H9 (cell line): Measurements from ENCODE around the gene ENC1. TPM values are rescaled to one million over a fixed set of nuclear protein-coding genes. Genes with fewer than 3 reads are reported as not detected.

ENCODE experiments used
- DNase-seq: peaks from one replicate; pipeline ENCODE4 v3.0.0-alpha.2; 2017
- H2AFZ ChIP-seq: one replicate; pipeline ENCODE4 v1.6.1; 2013; ENCODE audit warnings: mild to moderate bottlenecking, low read length, control low read depth, moderate library complexity
- H2AK5ac ChIP-seq: 2 replicates; pipeline ENCODE4 v1.6.1; 2013; ENCODE audit warnings: low read length, control low read depth, mixed read lengths; ENCODE audit not compliant: insufficient read length
- H2BK120ac ChIP-seq: one replicate; pipeline ENCODE4 v1.6.1; 2013; ENCODE audit warnings: low read depth, mild to moderate bottlenecking, low read length, control low read depth, inconsistent platforms; ENCODE audit not compliant: poor library complexity, severe bottlenecking
- H2BK12ac ChIP-seq: 2 replicates; pipeline ENCODE4 v1.6.1; 2013; ENCODE audit warnings: low read length, control low read depth, mixed read lengths, low read depth; ENCODE audit not compliant: insufficient read length
- H2BK15ac ChIP-seq: 2 replicates; pipeline ENCODE4 v1.6.1; 2013; ENCODE audit warnings: low read depth, low read length, control low read depth
- H2BK20ac ChIP-seq: one replicate; pipeline ENCODE4 v1.6.1; 2013; ENCODE audit warnings: low read depth, mild to moderate bottlenecking, low read length, control low read depth, inconsistent platforms; ENCODE audit not compliant: poor library complexity, severe bottlenecking
- H2BK5ac ChIP-seq: 2 replicates; pipeline ENCODE4 v1.6.1; 2013; ENCODE audit warnings: low read length, control low read depth, mixed read lengths; ENCODE audit not compliant: insufficient read length
- H3K14ac ChIP-seq: 2 replicates; pipeline ENCODE4 v1.6.1; 2013; ENCODE audit warnings: low read length, control low read depth; ENCODE audit not compliant: insufficient read depth
- H3K18ac ChIP-seq: 2 replicates; pipeline ENCODE4 v1.6.1; 2013; ENCODE audit warnings: low read depth, mild to moderate bottlenecking, mixed read lengths, low read length, control low read depth; ENCODE audit not compliant: insufficient read length
- H3K23ac ChIP-seq: 2 replicates; pipeline ENCODE4 v1.6.1; 2013; ENCODE audit warnings: low read length, control low read depth, mixed read lengths, low read depth; ENCODE audit not compliant: insufficient read length
- H3K23me2 ChIP-seq: 2 replicates; pipeline ENCODE4 v1.6.1; 2013; ENCODE audit warnings: low read depth, mild to moderate bottlenecking, mixed read lengths, low read length, control low read depth; ENCODE audit not compliant: insufficient read length, poor library complexity, severe bottlenecking
- H3K27ac ChIP-seq: 2 replicates; pipeline ENCODE4 v1.5.1; 2013; ENCODE audit warnings: low read length, control low read depth, mixed read lengths, low read depth; ENCODE audit not compliant: insufficient read length
- H3K27me3 ChIP-seq: 2 replicates; pipeline ENCODE4 v1.6.1; 2013; ENCODE audit warnings: low read length, control low read depth, inconsistent platforms; ENCODE audit not compliant: insufficient read depth
- H3K4ac ChIP-seq: 2 replicates; pipeline ENCODE4 v1.6.1; 2013; ENCODE audit warnings: low read depth, mild to moderate bottlenecking, control low read depth, inconsistent platforms, low read length, moderate library complexity
- H3K4me1 ChIP-seq: 2 replicates; pipeline ENCODE4 v1.6.1; 2013; ENCODE audit warnings: low read length, control low read depth, inconsistent platforms; ENCODE audit not compliant: insufficient read depth
- H3K4me2 ChIP-seq: 2 replicates; pipeline ENCODE4 v1.6.1; 2013; ENCODE audit warnings: low read length, control low read depth, mixed read lengths; ENCODE audit not compliant: insufficient read length, insufficient read depth
- H3K56ac ChIP-seq: 2 replicates; pipeline ENCODE4 v1.6.1; 2013; ENCODE audit warnings: low read depth, mild to moderate bottlenecking, mixed read lengths, low read length, control low read depth; ENCODE audit not compliant: insufficient read length
- H3K79me1 ChIP-seq: 2 replicates; pipeline ENCODE4 v1.6.1; 2013; ENCODE audit warnings: low read depth, mild to moderate bottlenecking, moderate library complexity, low read length, control low read depth, inconsistent platforms; ENCODE audit not compliant: insufficient read depth, poor library complexity, severe bottlenecking
- H3K79me2 ChIP-seq: 2 replicates; pipeline ENCODE4 v1.6.1; 2013; ENCODE audit warnings: low read length, control low read depth, inconsistent platforms; ENCODE audit not compliant: insufficient read depth
- H3K9ac ChIP-seq: 2 replicates; pipeline ENCODE4 v1.6.1; 2013; ENCODE audit warnings: low read length, control low read depth, mixed read lengths; ENCODE audit not compliant: insufficient read length; ENCODE audit errors: extremely low read depth
- H3K9me3 ChIP-seq: one replicate; pipeline ENCODE4 v1.6.1; 2013; ENCODE audit warnings: low read depth, low read length, inconsistent platforms; ENCODE audit not compliant: control insufficient read depth
- H3T11ph ChIP-seq: one replicate; pipeline ENCODE4 v1.6.1; 2013; ENCODE audit warnings: mild to moderate bottlenecking, low read length, control low read depth, inconsistent platforms
- H4K20me1 ChIP-seq: one replicate; pipeline ENCODE4 v1.6.1; 2013; ENCODE audit not compliant: control insufficient read depth, insufficient read length, insufficient read depth
- H4K5ac ChIP-seq: 2 replicates; pipeline ENCODE4 v1.6.1; 2013; ENCODE audit warnings: low read depth, mild to moderate bottlenecking, mixed read lengths, low read length, control low read depth; ENCODE audit not compliant: insufficient read length
- H4K8ac ChIP-seq: replicated peaks from 2 replicates; pipeline ENCODE4 v1.6.1; 2013; ENCODE audit warnings: low read length, control low read depth, mixed read lengths, low read depth; ENCODE audit not compliant: insufficient read length
- H4K91ac ChIP-seq: 2 replicates; pipeline ENCODE4 v1.6.1; 2013; ENCODE audit warnings: low read depth, mild to moderate bottlenecking, moderate library complexity, mixed read lengths, low read length, control low read depth; ENCODE audit not compliant: insufficient read length
- H3K27ac Mint-ChIP-seq, 3 experiments: 2 replicates in 2 of 3; 3 replicates in 1 of 3; pipeline ENCODE4 v1.8.0; 2020 to 2021; ENCODE audit warnings: mixed read lengths in 3 of 3, mild to moderate bottlenecking in 1 of 3, moderate library complexity in 1 of 3
- H3K27me3 Mint-ChIP-seq: 2 replicates; pipeline ENCODE4 v1.8.0; 2021; ENCODE audit warnings: low read depth, mild to moderate bottlenecking, moderate library complexity, mixed read lengths
- H3K36me3 Mint-ChIP-seq, 3 experiments: 2 replicates in 2 of 3; 3 replicates in 1 of 3; pipeline ENCODE4 v1.8.0; 2020 to 2021; ENCODE audit warnings: low read depth in 3 of 3, mixed read lengths in 3 of 3; ENCODE audit not compliant: insufficient read depth in 1 of 3
- H3K4me1 Mint-ChIP-seq, 2 experiments: 2 replicates each; pipeline ENCODE4 v1.8.0; 2020; ENCODE audit warnings: mixed read lengths in 2 of 2
- H3K4me3 Mint-ChIP-seq, 2 experiments: 2 replicates in 1 of 2; 3 replicates in 1 of 2; pipeline ENCODE4 v1.8.0; 2020 to 2021; ENCODE audit warnings: mild to moderate bottlenecking in 2 of 2, mixed read lengths in 2 of 2, moderate library complexity in 1 of 2
- H3K9me3 Mint-ChIP-seq, 2 experiments: 2 replicates in 1 of 2; 3 replicates in 1 of 2; pipeline ENCODE4 v1.8.0; 2020; ENCODE audit warnings: mild to moderate bottlenecking in 2 of 2, mixed read lengths in 2 of 2, moderate library complexity in 1 of 2
- CTCF ChIP-seq: fragments of 200-600 bp; sonication (generic); conservative IDR thresholded peaks from 3 replicates; pipeline ENCODE4 v1.8.0; 2021; ENCODE audit warnings: antibody characterized with exemption, mild to moderate bottlenecking
- WGBS: extraction: QIAGEN DNeasy Blood & Tissue Kit; methylation state at CpG from one replicate; pipeline ENCODE4 v1.1.7; 2013; ENCODE audit warnings: missing lambda C conversion rate, low lambda C conversion rate, mixed read lengths; ENCODE audit not compliant: insufficient read length; ENCODE audit errors: extremely low coverage; 5-methylcytosine and 5-hydroxymethylcytosine counted together
- total RNA-seq: library from RNA; stranded (reverse); gene quantifications from 2 replicates; pipeline ENCODE4 v1.2.1, GENCODE V29; 2021

The ENC1 gene
- total RNA-seq, 1 experiment from 2014 or later = 14.4 TPM

- Histone ChIP-seq H2BK20ac (no peak overlapping the region), H3K27ac (no peak overlapping the region), H4K20me1 (no peaks in the 10 kb centered on the region), H2BK5ac (no peak overlapping the region), H3K23ac (no peak overlapping the region), H2BK120ac (no peak overlapping the region), H3K9ac (no peak overlapping the region), H3K79me2 (no peaks in the 10 kb centered on the region), H3K4me1 (no peaks in the 10 kb centered on the region), H3K23me2 (no peaks in the 10 kb centered on the region), H4K8ac (no peak overlapping the region), H3K4me2 (no peak overlapping the region), H3K9me3 (no peaks in the 10 kb centered on the region), H3K18ac (no peak overlapping the region), H3K27me3 (no peaks in the 10 kb centered on the region), H2AFZ (no peak overlapping the region), H4K5ac (no peak overlapping the region), H3T11ph (no peak overlapping the region), H2AK5ac (no peak overlapping the region), H3K4ac (no peak overlapping the region), H4K91ac (no peak overlapping the region), H3K79me1 (no peaks in the 10 kb centered on the region), H3K56ac (no peak overlapping the region), H3K14ac (no peak overlapping the region), H2BK15ac (no peak overlapping the region), H2BK12ac (no peak overlapping the region)
- H3K27ac Mint-ChIP-seq = no peak overlapping the region
- peaks cover 18 to 22% of the 10 kb centered on the region in 2 experiments for H3K4me1 Mint-ChIP-seq
- no peaks in the 10 kb centered on the region for H3K36me3 Mint-ChIP-seq
- no peak for TF ChIP-seq CTCF
- peaks cover 0 to 4% of the 10 kb centered on the region in 2 experiments; a peak in 1 of 5 replicates for H3K9me3 Mint-ChIP-seq
- no peak overlapping the region for H3K4me3 Mint-ChIP-seq
- WGBS = no CpG with 5 or more reads among the region's 2 CpGs
- peaks cover 1% of the 10 kb centered on the region; the same call in 1 of the 2 replicates for H3K27me3 Mint-ChIP-seq
- no peak for DNase-seq
Measured at GRCh38 chr5:74599148-74599547, 41.4 kb downstream of the ENC1 start.
